ACC112 (cell line): ENCODE measurements around the gene PCDHGA12.
A peak's percentile ranks its signal among the peaks of the same experiment; 100 is the strongest.

ENCODE experiments used
- H2AFZ ChIP-seq: fragments of 200-600 bp; sonication (generic); one replicate; pipeline ENCODE4 v1.6.0; 2017; ENCODE audit warnings: antibody characterized with exemption, low read length; ENCODE audit not compliant: unreplicated experiment
- H3K27ac ChIP-seq: fragments of 200-600 bp; sonication (generic); 2 replicates; pipeline ENCODE4 v1.5.1; 2014; ENCODE audit warnings: low read depth, mild to moderate bottlenecking, antibody characterized with exemption, low read length, moderate library complexity
- H3K27me3 ChIP-seq: fragments of 200-600 bp; sonication (generic); 2 replicates; pipeline ENCODE4 v1.6.1; 2014; ENCODE audit warnings: mild to moderate bottlenecking, antibody characterized with exemption, low read length, moderate library complexity, mixed read lengths; ENCODE audit not compliant: insufficient read depth
- H3K36me3 ChIP-seq: fragments of 200-600 bp; sonication (generic); 2 replicates; pipeline ENCODE4 v1.6.1; 2016; ENCODE audit warnings: mild to moderate bottlenecking, antibody characterized with exemption, low read length, moderate library complexity, mixed read lengths; ENCODE audit not compliant: insufficient read depth
- H3K4me1 ChIP-seq: fragments of 200-600 bp; sonication (generic); one replicate; pipeline ENCODE4 v1.6.1; 2016; ENCODE audit warnings: low read length, mixed read lengths; ENCODE audit not compliant: insufficient read depth, unreplicated experiment, control insufficient read depth
- H3K4me3 ChIP-seq: fragments of 200-600 bp; sonication (generic); 2 replicates; pipeline ENCODE4 v1.5.1; 2014; ENCODE audit warnings: mild to moderate bottlenecking, low read depth, low read length
- H3K79me2 ChIP-seq: fragments of 200-600 bp; sonication (generic); one replicate; pipeline ENCODE4 v1.6.0; 2016; ENCODE audit warnings: low read length; ENCODE audit not compliant: control insufficient read depth, unreplicated experiment, insufficient read depth

PCDHGA12 gene

GRCh38 chr5:141465351-141465750 lies 35.0 kb downstream of the PCDHGA12 start:
- H3K79me2 ChIP-seq: no peaks in the 10 kb centered on the region
- no peaks in the 10 kb centered on the region for H3K36me3 ChIP-seq
- no peaks in the 10 kb centered on the region for H3K27me3 ChIP-seq
- no peak overlapping the region for H2AFZ ChIP-seq
- H3K4me1 ChIP-seq: no peaks in the 10 kb centered on the region
- H3K4me3 ChIP-seq: no peak overlapping the region
- no peak overlapping the region for H3K27ac ChIP-seq

GRCh38 chr5:141475625-141476131 lies 45.4 kb downstream of the PCDHGA12 start, which contains the start of gene PCDHGC3:
Gene PCDHGC3 (plus strand): TSS chr5:141475966. CDS start chr5:141476117, 151 bp downstream.
- peak within 1 kb of the TSS; percentile 15 for H2AFZ ChIP-seq
- H3K36me3 ChIP-seq: no peaks in the 10 kb centered on the region
- peaks cover 15% of the 10 kb centered on the region for H3K79me2 ChIP-seq
- peaks cover 20% of the 10 kb centered on the region for H3K4me1 ChIP-seq
- H3K27ac ChIP-seq: peak within 1 kb of the TSS; percentile 43
- H3K4me3 ChIP-seq: peak within 1 kb of the TSS; percentile 83
- no peaks in the 10 kb centered on the region for H3K27me3 ChIP-seq

- no peaks in the 10 kb centered on the region for H3K36me3 ChIP-seq
- H3K27ac ChIP-seq: peak overlapping the region; percentile 43
- peaks cover 15% of the 10 kb centered on the region for H3K79me2 ChIP-seq
- H3K27me3 ChIP-seq: no peaks in the 10 kb centered on the region
- H3K4me1 ChIP-seq: peaks cover 20% of the 10 kb centered on the region
- H3K4me3 ChIP-seq: peak overlapping the region; percentile 83
- H2AFZ ChIP-seq: peak overlapping the region; percentile 3
Observed at GRCh38 chr5:141476132-141476911, 46.0 kb downstream of the PCDHGA12 start.

GRCh38 chr5:141477044-141477575 lies 46.8 kb downstream of the PCDHGA12 start:
- Histone ChIP-seq H3K36me3 (no peaks in the 10 kb centered on the region), H3K79me2 (peaks cover 15% of the 10 kb centered on the region), H2AFZ (no peak overlapping the region), H3K27ac (no peak overlapping the region), H3K27me3 (no peaks in the 10 kb centered on the region), H3K4me3 (peak overlapping the region; percentile 83), H3K4me1 (peaks cover 20% of the 10 kb centered on the region)

- Histone ChIP-seq H3K27me3 (no peaks in the 10 kb centered on the region), H3K4me1 (peaks cover 20% of the 10 kb centered on the region), H3K36me3 (no peaks in the 10 kb centered on the region), H2AFZ (no peak overlapping the region), H3K27ac (no peak overlapping the region), H3K4me3 (peak overlapping the region; percentile 83), H3K79me2 (peaks cover 15% of the 10 kb centered on the region)
Observed at GRCh38 chr5:141477815-141478214, 47.5 kb downstream of the PCDHGA12 start.

GRCh38 chr5:141478321-141478945 lies 48.1 kb downstream of the PCDHGA12 start:
- no peaks in the 10 kb centered on the region for H3K27me3 ChIP-seq
- H3K4me1 ChIP-seq: peaks cover 20% of the 10 kb centered on the region
- peaks cover 15% of the 10 kb centered on the region for H3K79me2 ChIP-seq
- H2AFZ ChIP-seq: no peak overlapping the region
- no peaks in the 10 kb centered on the region for H3K36me3 ChIP-seq
- no peak overlapping the region for H3K27ac ChIP-seq
- peak overlapping the region; percentile 83 for H3K4me3 ChIP-seq

- no peak overlapping the region for H2AFZ ChIP-seq
- H3K36me3 ChIP-seq: no peaks in the 10 kb centered on the region
- no peaks in the 10 kb centered on the region for H3K27me3 ChIP-seq
- H3K27ac ChIP-seq: no peak overlapping the region
- H3K4me1 ChIP-seq: peaks cover 20% of the 10 kb centered on the region
- no peak overlapping the region for H3K4me3 ChIP-seq
- H3K79me2 ChIP-seq: peaks cover 15% of the 10 kb centered on the region
Observed at GRCh38 chr5:141479776-141480175, 49.5 kb downstream of the PCDHGA12 start.
